ENCODE measurements around the gene PDGFB. TPM values are rescaled to one million over a fixed set of nuclear protein-coding genes. Genes with fewer than 3 reads are reported as not detected.

Gene PDGFB
- total and polyA plus RNA-seq, 2 of the 4 experiments (the other 2 are of a cell fraction), result 0.07 TPM; not detected in 1

DNA sequence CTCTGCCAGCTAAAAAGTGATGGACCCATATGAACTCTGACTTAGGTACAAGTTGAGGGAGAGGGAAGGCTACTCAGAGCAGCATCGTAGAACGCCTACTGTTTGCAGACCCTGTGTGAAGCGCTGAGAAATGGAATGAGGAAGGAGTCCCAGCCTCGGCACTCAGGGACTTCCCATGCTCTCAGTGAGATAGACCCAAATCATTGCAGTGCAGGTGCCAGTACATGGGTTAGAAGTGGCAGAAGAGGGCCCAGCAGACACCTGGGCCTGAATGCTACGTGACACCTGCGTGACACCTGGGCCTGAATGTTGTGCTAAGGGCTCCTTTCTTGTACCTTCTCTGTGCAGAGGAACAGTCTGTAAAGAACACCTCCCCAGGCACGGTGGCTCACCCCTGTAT lies 2.6 kb upstream of the PDGFB start:
- Histone ChIP-seq H3K18ac (ENCODE audit: low read depth, low read length) (no peak overlapping the region), H3K9me1 (ENCODE audit: insufficient read depth, low read length) (peaks cover 11% of the 10 kb centered on the region), H4K5ac (ENCODE audit: low read depth, low read length) (no peak overlapping the region), H3K4me1 (ENCODE audit: control insufficient read depth, insufficient read depth, low read length) (peaks cover 16% of the 10 kb centered on the region), H3K27ac (ENCODE audit: insufficient read depth, low read length) (no peak overlapping the region), H3K27me3 (ENCODE audit: control insufficient read depth, insufficient read depth, low read length) (peaks cover 47% of the 10 kb centered on the region), H2AFZ (replicated peaks; ENCODE audit: low read length, poor library complexity) (no peak overlapping the region), H3K56ac (ENCODE audit: extremely low read depth, insufficient read depth, low read length) (no peak overlapping the region), H3K79me1 (ENCODE audit: low read depth in 1 of 2, low read length in 2 of 2) (0 out of 4 replicates have a peak, but pooled peaks cover 0 to 2% of the 10 kb centered on the region in 2 experiments), H2BK15ac (ENCODE audit: low read depth, low read length) (no peak overlapping the region), H2BK20ac (ENCODE audit: low read depth, low read length) (no peak overlapping the region), H2AK9ac (replicated peaks; ENCODE audit: low read depth, low read length, poor library complexity) (no peak overlapping the region), H2AK5ac (ENCODE audit: low read depth, low read length) (no peak overlapping the region), H3K9ac (ENCODE audit: low read depth, low read length) (no peak overlapping the region), H4K8ac (ENCODE audit: low read depth in 2 of 2, low read length in 2 of 2) (no peak overlapping the region), H4K20me1 (ENCODE audit: insufficient read depth, low read length) (no peaks in the 10 kb centered on the region), H3K4ac (ENCODE audit: low read depth, low read length) (no peak overlapping the region), H2BK5ac (ENCODE audit: low read depth, low read length, poor library complexity, severe bottlenecking) (no peak overlapping the region), H3K4me2 (ENCODE audit: low read depth, low read length) (no peak overlapping the region), H4K91ac (ENCODE audit: insufficient read depth, low read depth, low read length) (no peak overlapping the region), H3K36me3 (ENCODE audit: control insufficient read depth, insufficient read depth, low read length) (no peaks in the 10 kb centered on the region), H3K14ac (replicated peaks; ENCODE audit: low read depth, low read length) (0 out of 2 replicates have a peak overlapping the region, but pooled peaks have one; percentile 39), H3K23ac (ENCODE audit: low read depth, low read length) (no peak overlapping the region), H2BK120ac (ENCODE audit: low read depth, low read length) (no peak overlapping the region), H3K9me3 (ENCODE audit: control insufficient read depth, insufficient read depth, low read length) (no peaks in the 10 kb centered on the region), H3K4me3 (ENCODE audit: insufficient read depth, low read depth, low read length) (no peak overlapping the region)
- DNase-seq (no peak), ATAC-seq (ENCODE audit: low read depth) (no peak)
- ChIA-PET POLR2A (ENCODE audit: unreplicated experiment) (no interaction called here), CTCF (no interaction called here)
- intact Hi-C loops (cut with micrococcal nuclease) (no loop called here), dilution Hi-C loops (cut with HindIII; ENCODE audit: low sequenced_read_pairs, unreplicated experiment) (no loop called here), in situ Hi-C loops (cut with MboI; ENCODE audit: low sequenced_read_pairs) (no loop called here)
- BruUV-seq (replicated peaks), result no TSS peak
- WGBS, 2 experiments (ENCODE audit: extremely low coverage in 2 of 2, insufficient read length in 1 of 2), result 100% methylated on average over 2 of the region's 7 CpGs; no CpG with 5 or more reads in 1 of the 2 experiments
- TF ChIP-seq RAD21 (IDR thresholded peaks at IDR 0.05; ENCODE audit: low read length), result no peak
- no peak for TF ChIP-seq RFX5 (IDR thresholded peaks at IDR 0.05; ENCODE audit: low read depth, low read length)
- TF ChIP-seq SMC3 (IDR thresholded peaks at IDR 0.05; ENCODE audit: low read depth, low read length), result no peak
- TF ChIP-seq MXI1 (IDR thresholded peaks at IDR 0.05; ENCODE audit: borderline replicate concordance, low read depth, low read length), result no peak
- TF ChIP-seq MAZ (IDR thresholded peaks at IDR 0.05; ENCODE audit: borderline replicate concordance, low read depth, low read length), result no peak
- no peak for TF ChIP-seq CHD1 (IDR thresholded peaks at IDR 0.05; ENCODE audit: low read depth, low read length)
- TF ChIP-seq RCOR1 (IDR thresholded peaks at IDR 0.05; ENCODE audit: insufficient replicate concordance, low read length), result no peak

Data from IMR-90 (cell line).